ENCODE data around the gene GJB3.

DNA sequence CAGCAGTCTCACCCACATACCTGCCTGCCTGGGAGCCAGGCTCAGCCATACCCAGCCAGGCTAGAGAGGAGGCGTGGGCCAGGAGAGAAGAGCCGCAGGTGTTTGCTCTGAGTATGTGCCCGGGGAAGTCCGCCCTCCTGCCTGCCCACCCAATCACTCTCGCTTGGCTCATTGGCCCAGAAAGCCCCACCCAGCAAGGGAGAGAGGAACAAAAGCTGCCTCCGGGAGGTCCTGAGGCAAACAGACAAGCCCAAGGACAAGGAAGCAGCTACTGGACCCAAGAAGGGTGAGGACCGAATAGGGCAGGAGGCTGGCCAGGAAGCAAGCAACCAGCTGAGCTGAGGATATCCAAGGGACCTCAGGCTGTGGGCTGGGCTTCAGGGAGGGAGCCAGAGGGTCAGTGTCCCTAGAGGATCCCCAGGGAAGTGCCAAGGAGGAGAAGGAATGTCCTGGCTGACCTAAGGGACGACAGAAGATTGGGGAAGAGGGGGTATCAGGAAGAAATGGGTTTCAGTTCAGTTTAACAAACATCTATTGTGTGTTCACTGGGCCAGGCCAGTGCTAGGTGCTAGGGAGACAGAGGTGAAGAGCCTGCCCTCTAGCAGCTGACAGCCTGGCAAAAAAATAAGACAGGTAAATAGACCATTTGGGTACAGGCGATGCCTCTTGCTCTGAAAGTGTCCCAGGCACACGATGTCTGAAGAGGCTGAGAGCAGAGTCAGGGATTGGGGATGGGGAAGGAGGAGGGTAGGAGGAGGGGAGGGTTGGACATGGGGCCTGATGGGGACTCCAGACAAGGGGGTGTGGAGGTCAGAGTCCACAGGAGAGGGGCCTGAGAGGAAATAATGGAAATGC lies 21.3 kb upstream of the GJB3 start, which contains the start of gene GJB4:
- TF ChIP-seq, protein P1, sequence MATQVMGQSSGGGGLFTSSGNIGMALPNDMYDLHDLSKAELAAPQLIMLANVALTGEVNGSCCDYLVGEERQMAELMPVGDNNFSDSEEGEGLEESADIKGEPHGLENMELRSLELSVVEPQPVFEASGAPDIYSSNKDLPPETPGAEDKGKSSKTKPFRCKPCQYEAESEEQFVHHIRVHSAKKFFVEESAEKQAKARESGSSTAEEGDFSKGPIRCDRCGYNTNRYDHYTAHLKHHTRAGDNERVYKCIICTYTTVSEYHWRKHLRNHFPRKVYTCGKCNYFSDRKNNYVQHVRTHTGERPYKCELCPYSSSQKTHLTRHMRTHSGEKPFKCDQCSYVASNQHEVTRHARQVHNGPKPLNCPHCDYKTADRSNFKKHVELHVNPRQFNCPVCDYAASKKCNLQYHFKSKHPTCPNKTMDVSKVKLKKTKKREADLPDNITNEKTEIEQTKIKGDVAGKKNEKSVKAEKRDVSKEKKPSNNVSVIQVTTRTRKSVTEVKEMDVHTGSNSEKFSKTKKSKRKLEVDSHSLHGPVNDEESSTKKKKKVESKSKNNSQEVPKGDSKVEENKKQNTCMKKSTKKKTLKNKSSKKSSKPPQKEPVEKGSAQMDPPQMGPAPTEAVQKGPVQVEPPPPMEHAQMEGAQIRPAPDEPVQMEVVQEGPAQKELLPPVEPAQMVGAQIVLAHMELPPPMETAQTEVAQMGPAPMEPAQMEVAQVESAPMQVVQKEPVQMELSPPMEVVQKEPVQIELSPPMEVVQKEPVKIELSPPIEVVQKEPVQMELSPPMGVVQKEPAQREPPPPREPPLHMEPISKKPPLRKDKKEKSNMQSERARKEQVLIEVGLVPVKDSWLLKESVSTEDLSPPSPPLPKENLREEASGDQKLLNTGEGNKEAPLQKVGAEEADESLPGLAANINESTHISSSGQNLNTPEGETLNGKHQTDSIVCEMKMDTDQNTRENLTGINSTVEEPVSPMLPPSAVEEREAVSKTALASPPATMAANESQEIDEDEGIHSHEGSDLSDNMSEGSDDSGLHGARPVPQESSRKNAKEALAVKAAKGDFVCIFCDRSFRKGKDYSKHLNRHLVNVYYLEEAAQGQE (IDR thresholded peaks at IDR 0.05; ENCODE audit: low read depth): no peak
- no peak for TF ChIP-seq CREB1 (IDR thresholded peaks at IDR 0.05; ENCODE audit: low read depth)
- TF ChIP-seq RAD21 (IDR thresholded peaks at IDR 0.05; ENCODE audit: low read depth): no peak
- TF ChIP-seq TEAD4 (IDR thresholded peaks at IDR 0.05): no peak
- TF ChIP-seq CEBPB (IDR thresholded peaks at IDR 0.05): no peak
- TF ChIP-seq, protein P2, sequence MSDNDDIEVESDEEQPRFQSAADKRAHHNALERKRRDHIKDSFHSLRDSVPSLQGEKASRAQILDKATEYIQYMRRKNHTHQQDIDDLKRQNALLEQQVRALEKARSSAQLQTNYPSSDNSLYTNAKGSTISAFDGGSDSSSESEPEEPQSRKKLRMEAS (IDR thresholded peaks at IDR 0.05): no peak
- TF ChIP-seq YY1 (IDR thresholded peaks at IDR 0.05; ENCODE audit: low read depth): no peak
- no peak for TF ChIP-seq EP300 (IDR thresholded peaks at IDR 0.05; ENCODE audit: borderline replicate concordance)
- TF ChIP-seq TAF1 (IDR thresholded peaks at IDR 0.05; ENCODE audit: low read depth): no peak
- no peak for TF ChIP-seq NFIC (IDR thresholded peaks at IDR 0.05)
